WTC11 (cell line): ENCODE measurements around the gene FZD7. TPM values are rescaled to one million over a fixed set of nuclear protein-coding genes. Genes with fewer than 3 reads are reported as not detected.
A peak's percentile ranks its signal among the peaks of the same experiment; 100 is the strongest.

Experiments used
- ATAC-seq: fragments of 200-7000 bp; cut with Tn5 transposase; 2 replicates; pipeline ENCODE4 v1.10.0; 2021; ENCODE audit warnings: mild to moderate bottlenecking, moderate library complexity
- CTCF ChIA-PET: fragments of 300-600 bp; sonication (Branson Sonifier 250); formaldehyde crosslinking; loops from one replicate; lab custom pipeline; 2021; ENCODE audit warnings: antibody characterized with exemption; lab: Charles Lee
- POLR2A ChIA-PET: fragments of 350-600 bp; sonication (Branson Sonifier 250); formaldehyde crosslinking; loops from one replicate; lab custom pipeline; 2021; ENCODE audit warnings: antibody characterized with exemption; lab: Charles Lee
- DNase-seq: peaks from one replicate; pipeline ENCODE4 v3.0.0; 2021; ENCODE audit warnings: low spot score
- H3K27ac Mint-ChIP-seq: 2 replicates; pipeline ENCODE4 v1.8.0; 2021; ENCODE audit warnings: mixed read lengths
- H3K27me3 Mint-ChIP-seq: 2 replicates; pipeline ENCODE4 v1.8.0; 2021; ENCODE audit warnings: low read depth, mild to moderate bottlenecking, moderate library complexity, mixed read lengths
- H3K36me3 Mint-ChIP-seq: 2 replicates; pipeline ENCODE4 v1.8.0; 2021; ENCODE audit warnings: mixed read lengths
- H3K4me1 Mint-ChIP-seq: 2 replicates; pipeline ENCODE4 v1.8.0; 2022; ENCODE audit warnings: mixed read lengths
- H3K4me3 Mint-ChIP-seq: 2 replicates; pipeline ENCODE4 v1.8.0; 2021; ENCODE audit warnings: mild to moderate bottlenecking, moderate library complexity, mixed read lengths
- H3K9me3 Mint-ChIP-seq: 2 replicates; pipeline ENCODE4 v1.8.0; 2021; ENCODE audit warnings: mixed read lengths
- AFF4 ChIP-seq: sonication (generic); formaldehyde crosslinking; IDR thresholded peaks from 2 replicates; pipeline ENCODE4 v1.8.1; 2023; ENCODE audit warnings: mild to moderate bottlenecking, missing genetic modification reagents, borderline replicate concordance
- E2F5 ChIP-seq: sonication (generic); formaldehyde crosslinking; IDR thresholded peaks from 2 replicates; pipeline ENCODE4 v1.8.1; 2022; ENCODE audit warnings: mild to moderate bottlenecking, moderate library complexity, missing genetic modification reagents
- ELF4 ChIP-seq: sonication (generic); formaldehyde crosslinking; IDR thresholded peaks from 2 replicates; pipeline ENCODE4 v1.8.1; 2022; ENCODE audit warnings: low read depth, mild to moderate bottlenecking, moderate library complexity, missing genetic modification reagents
- EMX1 ChIP-seq: fragments of 250-450 bp; sonication (Bioruptor Pico); IDR thresholded peaks from 2 replicates; pipeline ENCODE4 v1.8.0; 2021; ENCODE audit warnings: mild to moderate bottlenecking
- GRHL2 ChIP-seq: fragments of 250-450 bp; sonication (Bioruptor Pico); IDR thresholded peaks from 2 replicates; pipeline ENCODE4 v1.8.0; 2022; ENCODE audit warnings: mild to moderate bottlenecking, moderate library complexity; ENCODE audit not compliant: insufficient replicate concordance, severe bottlenecking
- IRF2 ChIP-seq: sonication (generic); formaldehyde crosslinking; IDR thresholded peaks from 2 replicates; pipeline ENCODE4 v1.8.0; 2022; ENCODE audit warnings: low read depth, missing genetic modification reagents, borderline replicate concordance
- KAT7 ChIP-seq: sonication (generic); formaldehyde crosslinking; IDR thresholded peaks from 2 replicates; pipeline ENCODE4 v1.8.1; 2023; ENCODE audit warnings: missing genetic modification reagents, mild to moderate bottlenecking, borderline replicate concordance
- MAX ChIP-seq: sonication (generic); formaldehyde crosslinking; IDR thresholded peaks from 2 replicates; pipeline ENCODE4 v1.8.0; 2022; ENCODE audit warnings: mild to moderate bottlenecking, missing genetic modification reagents
- NFATC4 ChIP-seq: fragments of 250-450 bp; sonication (Bioruptor Pico); IDR thresholded peaks from 2 replicates; pipeline ENCODE4 v1.9.0; 2021; ENCODE audit warnings: mild to moderate bottlenecking
- NR1H2 ChIP-seq: sonication (generic); formaldehyde crosslinking; IDR thresholded peaks from 2 replicates; pipeline ENCODE4 v1.9.0; 2021; ENCODE audit warnings: mild to moderate bottlenecking, moderate library complexity, missing genetic modification reagents
- NR3C1 ChIP-seq: sonication (generic); formaldehyde crosslinking; conservative IDR thresholded peaks from 2 replicates; pipeline ENCODE4 v1.8.1; 2023; ENCODE audit warnings: low read depth, mild to moderate bottlenecking, missing genetic modification reagents
- RORB ChIP-seq: fragments of 250-450 bp; sonication (Bioruptor Pico); IDR thresholded peaks from 2 replicates; pipeline ENCODE4 v1.9.0; 2021; ENCODE audit warnings: mild to moderate bottlenecking
- SOX15 ChIP-seq: fragments of 250-450 bp; sonication (Bioruptor Pico); IDR thresholded peaks from 2 replicates; pipeline ENCODE4 v1.9.0; 2021; ENCODE audit warnings: mild to moderate bottlenecking
- TEAD4 ChIP-seq: sonication (generic); formaldehyde crosslinking; IDR thresholded peaks from 2 replicates; pipeline ENCODE4 v1.8.0; 2022; ENCODE audit warnings: mild to moderate bottlenecking, missing genetic modification reagents
- TP53 ChIP-seq: sonication (generic); formaldehyde crosslinking; IDR thresholded peaks from 2 replicates; pipeline ENCODE4 v1.8.1; 2023; ENCODE audit warnings: mild to moderate bottlenecking, missing genetic modification reagents
- ZBTB43 ChIP-seq: sonication (generic); formaldehyde crosslinking; IDR thresholded peaks from 2 replicates; pipeline ENCODE4 v1.8.1; 2023; ENCODE audit warnings: mild to moderate bottlenecking, missing genetic modification reagents
- ZNF138 ChIP-seq: sonication (generic); formaldehyde crosslinking; conservative IDR thresholded peaks from 2 replicates; pipeline ENCODE4 v1.8.1; 2022; ENCODE audit warnings: mild to moderate bottlenecking, moderate library complexity, missing genetic modification reagents
- ZNF232 ChIP-seq: sonication (generic); formaldehyde crosslinking; IDR thresholded peaks from 2 replicates; pipeline ENCODE4 v1.8.0; 2022; ENCODE audit warnings: mild to moderate bottlenecking, missing genetic modification reagents
- ZNF317 ChIP-seq: sonication (generic); formaldehyde crosslinking; IDR thresholded peaks from 2 replicates; pipeline ENCODE4 v1.8.1; 2023; ENCODE audit warnings: low read depth, mild to moderate bottlenecking, moderate library complexity, missing genetic modification reagents, borderline replicate concordance
- ZNF416 ChIP-seq: fragments of 250-450 bp; sonication (Bioruptor Pico); IDR thresholded peaks from 2 replicates; pipeline ENCODE4 v1.9.0; 2021; ENCODE audit warnings: mild to moderate bottlenecking, inconsistent platforms
- ZNF423 ChIP-seq: fragments of 250-450 bp; sonication (Bioruptor Pico); IDR thresholded peaks from 2 replicates; pipeline ENCODE4 v2.1.2; 2022; ENCODE audit warnings: mild to moderate bottlenecking, moderate library complexity
- ZNF425 ChIP-seq: fragments of 250-450 bp; sonication (Bioruptor Pico); conservative IDR thresholded peaks from 2 replicates; pipeline ENCODE4 v1.9.0; 2021; ENCODE audit warnings: mild to moderate bottlenecking
- total RNA-seq: library from RNA; stranded (reverse); gene quantifications from 3 replicates; pipeline ENCODE4 v1.2.3, GENCODE V29; 2021

Gene FZD7
- total RNA-seq, 1 experiment from 2014 or later: 153 TPM

GRCh38 chr2:202039278-202040078, 5.8 kb downstream of the FZD7 start:
- Mint-ChIP-seq H3K9me3 (no peaks in the 10 kb centered on the region), H3K27me3 (peaks cover 17% of the 10 kb centered on the region), H3K27ac (peak overlapping the region; percentile 87), H3K4me3 (peak overlapping the region; percentile 70), H3K4me1 (peaks cover 35% of the 10 kb centered on the region), H3K36me3 (no peaks in the 10 kb centered on the region; the same call in none of the 2 replicates)
- ChIA-PET POLR2A (interaction anchor here (0.5 to 1.5 kb wide), 5 partner anchors 12 to 259 kb away, joined by 3 to 6 read pairs (median 5); partner anchors contain the start of gene ALS2), CTCF (interaction anchor here (1.0 to 2.0 kb wide), 8 partner anchors 21 to 179 kb away, joined by 3 to 9 read pairs (median 5); no protein-coding TSS in a partner anchor)
- ATAC-seq (peak; percentile 34), DNase-seq (no peak)
- TF ChIP-seq NFATC4 (0 out of 2 replicates have a peak, but pooled peaks have one; percentile 14), MAX (CRISPR knock-in tag) (0 out of 2 replicates have a peak, but pooled peaks have one; percentile 23), ELF4 (CRISPR knock-in tag) (no peak)

DNA sequence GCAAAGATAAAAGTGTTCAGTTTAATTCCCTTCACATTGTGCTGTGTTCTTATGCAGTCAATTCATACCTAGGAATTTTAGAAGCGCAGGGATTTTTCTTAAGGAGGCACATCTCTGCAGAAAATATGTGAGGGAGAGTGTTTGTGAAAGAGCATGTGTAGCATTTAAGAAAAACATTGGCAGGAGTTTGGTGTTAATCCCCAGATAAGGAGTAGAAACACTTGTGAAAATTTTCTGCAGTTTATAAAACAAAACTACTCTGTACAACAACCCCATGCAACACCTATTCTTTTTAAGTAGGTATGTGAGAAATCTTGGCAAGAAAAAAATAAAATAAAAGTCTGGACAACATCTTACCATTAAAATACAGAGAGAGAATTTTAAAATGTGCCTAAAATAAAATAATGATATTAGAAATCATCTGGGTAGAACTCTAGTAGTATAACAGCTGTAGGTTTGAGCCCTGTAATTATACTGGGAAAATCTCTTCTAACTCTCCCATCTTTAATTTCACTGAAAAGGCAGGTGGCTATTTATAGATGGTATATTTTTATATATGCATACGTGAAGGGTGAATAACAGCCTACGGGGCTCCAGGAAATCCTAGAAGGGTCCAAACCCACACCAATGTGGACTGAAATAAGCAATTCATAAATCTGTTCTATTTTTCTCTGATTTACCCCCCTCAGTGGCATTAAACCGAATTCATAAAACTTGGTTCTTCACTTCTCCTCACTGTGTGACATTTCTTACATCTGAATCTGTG, 6.6 kb downstream of the FZD7 start:
- Mint-ChIP-seq H3K27ac (peak overlapping the region; percentile 87; the same call in 1 of the 2 replicates), H3K4me3 (peak overlapping the region; percentile 70), H3K9me3 (no peaks in the 10 kb centered on the region), H3K4me1 (peaks cover 35% of the 10 kb centered on the region), H3K27me3 (peaks cover 17% of the 10 kb centered on the region), H3K36me3 (no peaks in the 10 kb centered on the region; the same call in none of the 2 replicates)
- no peak for DNase-seq
- ChIA-PET CTCF (interaction anchor here (1.0 to 2.0 kb wide), 6 partner anchors 20 to 180 kb away, joined by 3 to 9 read pairs (median 6); no protein-coding TSS in a partner anchor), POLR2A (interaction anchor here (1.5 kb wide), 1 partner anchor 260 kb away, joined by 6 read pairs; the partner anchor contains the start of gene ALS2)
- TF ChIP-seq GRHL2 (no peak), TEAD4 (CRISPR knock-in tag) (no peak), ZNF425 (no peak), ZNF138 (no peak), RORB (CRISPR knock-in tag) (no peak), KAT7 (no peak), ZBTB43 (CRISPR knock-in tag) (no peak), NR3C1 (no peak), MAX (CRISPR knock-in tag) (no peak), ZNF423 (CRISPR knock-in tag) (no peak), SOX15 (CRISPR knock-in tag) (no peak), ZNF416 (CRISPR knock-in tag) (no peak), EMX1 (CRISPR knock-in tag) (no peak)
- no peak for ATAC-seq

- ChIA-PET POLR2A (interaction anchor here (1.0 kb wide), 1 partner anchor 18 kb away, joined by 3 read pairs; no protein-coding TSS in a partner anchor), CTCF (no interaction called here)
- H3K4me3 Mint-ChIP-seq: no peak overlapping the region
- no peaks in the 10 kb centered on the region; the same call in none of the 2 replicates for H3K36me3 Mint-ChIP-seq
- H3K4me1 Mint-ChIP-seq: peaks cover 38% of the 10 kb centered on the region
- no peaks in the 10 kb centered on the region for H3K9me3 Mint-ChIP-seq
- no peak for ATAC-seq
- no peak overlapping the region for H3K27ac Mint-ChIP-seq
- DNase-seq: no peak
- peaks cover 17% of the 10 kb centered on the region for H3K27me3 Mint-ChIP-seq
- no peak for TF ChIP-seq ZNF232 (CRISPR knock-in tag)
- TF ChIP-seq E2F5: no peak
- no peak for TF ChIP-seq KAT7
- TF ChIP-seq NR1H2: no peak
- no peak for TF ChIP-seq TP53 (CRISPR knock-in tag)
- no peak for TF ChIP-seq IRF2 (CRISPR knock-in tag)
- no peak for TF ChIP-seq AFF4 (CRISPR knock-in tag)
- no peak for TF ChIP-seq ZNF317 (CRISPR knock-in tag)
Observed at GRCh38 chr2:202042444-202042843, 8.8 kb downstream of the FZD7 start.
